HG02571 (cell line): ENCODE results near the gene FOXK1.

ENCODE experiments used
- ATAC-seq: cut with Tn5 transposase; IDR thresholded peaks from one replicate; pipeline ENCODE4 v1.9.1; 2021; ENCODE audit warnings: mild to moderate bottlenecking, moderate library complexity; ENCODE audit not compliant: unreplicated experiment

FOXK1 gene

DNA sequence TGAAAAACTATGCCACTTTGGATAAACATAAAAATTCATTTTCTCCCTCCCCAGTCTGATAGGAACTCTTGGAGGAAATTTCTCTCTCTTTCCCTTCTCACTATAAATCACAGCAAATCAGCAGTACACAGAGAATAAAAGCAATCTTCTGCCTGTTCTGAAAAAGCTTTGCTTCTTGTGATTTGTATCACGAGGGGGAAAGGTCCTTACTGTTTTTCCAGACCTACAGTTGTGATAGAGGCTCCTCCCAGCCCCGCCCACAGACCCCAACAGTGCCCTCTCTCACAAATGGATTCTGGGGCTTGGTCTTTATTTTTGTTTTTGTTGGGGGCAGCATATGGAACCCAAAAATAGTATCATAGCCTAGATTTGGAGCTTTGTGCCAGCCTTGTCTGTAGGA lies 12.2 kb downstream of the FOXK1 start:
- ATAC-seq, result no peak

DNA sequence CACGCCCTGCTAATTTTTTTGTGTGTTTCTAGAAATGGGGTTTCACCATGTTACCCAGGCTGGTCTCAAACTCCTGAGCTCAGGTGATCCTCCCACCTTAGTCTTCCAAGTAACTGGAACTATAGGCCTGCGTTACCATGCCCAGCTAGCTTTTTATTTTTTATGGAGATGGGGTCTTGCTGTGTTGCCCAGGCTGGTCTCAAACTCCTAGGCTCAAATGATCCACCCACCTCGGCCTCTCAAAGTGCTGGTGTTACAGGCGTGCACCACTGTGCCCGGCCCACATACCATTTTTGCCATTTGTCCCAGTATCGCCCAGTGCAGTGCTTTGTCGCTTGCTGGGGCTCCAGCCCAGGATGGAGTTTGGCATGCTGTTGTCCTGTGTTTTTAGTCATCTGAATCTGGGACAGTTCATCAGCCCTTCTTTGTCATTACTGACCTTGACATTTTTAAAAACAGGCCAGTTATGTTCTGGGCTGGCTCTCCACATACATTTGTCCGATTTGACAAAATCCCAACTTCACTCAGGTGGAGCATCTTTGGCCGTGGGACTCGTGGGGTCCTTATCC lies 16.7 kb downstream of the FOXK1 start:
- no peak for ATAC-seq

DNA sequence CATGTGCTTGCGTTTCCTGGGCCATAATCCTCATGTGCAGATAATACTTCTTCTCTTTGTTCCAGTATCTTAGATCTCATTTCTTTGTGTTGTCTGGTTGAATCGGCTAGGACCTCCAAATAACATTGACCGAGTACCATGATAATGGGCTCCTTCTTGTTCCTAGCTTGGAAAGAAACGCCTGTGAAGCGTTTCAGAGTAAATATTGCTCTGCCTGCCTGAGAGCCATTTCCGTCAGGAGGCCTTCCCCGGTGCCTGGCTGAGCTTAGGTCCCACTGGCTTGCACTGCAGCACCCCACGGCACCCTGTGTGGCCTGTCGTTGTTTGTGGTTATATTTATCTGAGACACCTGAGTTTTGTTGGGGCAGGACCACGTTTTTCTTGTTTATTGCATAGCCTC lies 17.7 kb downstream of the FOXK1 start:
- no peak for ATAC-seq

DNA sequence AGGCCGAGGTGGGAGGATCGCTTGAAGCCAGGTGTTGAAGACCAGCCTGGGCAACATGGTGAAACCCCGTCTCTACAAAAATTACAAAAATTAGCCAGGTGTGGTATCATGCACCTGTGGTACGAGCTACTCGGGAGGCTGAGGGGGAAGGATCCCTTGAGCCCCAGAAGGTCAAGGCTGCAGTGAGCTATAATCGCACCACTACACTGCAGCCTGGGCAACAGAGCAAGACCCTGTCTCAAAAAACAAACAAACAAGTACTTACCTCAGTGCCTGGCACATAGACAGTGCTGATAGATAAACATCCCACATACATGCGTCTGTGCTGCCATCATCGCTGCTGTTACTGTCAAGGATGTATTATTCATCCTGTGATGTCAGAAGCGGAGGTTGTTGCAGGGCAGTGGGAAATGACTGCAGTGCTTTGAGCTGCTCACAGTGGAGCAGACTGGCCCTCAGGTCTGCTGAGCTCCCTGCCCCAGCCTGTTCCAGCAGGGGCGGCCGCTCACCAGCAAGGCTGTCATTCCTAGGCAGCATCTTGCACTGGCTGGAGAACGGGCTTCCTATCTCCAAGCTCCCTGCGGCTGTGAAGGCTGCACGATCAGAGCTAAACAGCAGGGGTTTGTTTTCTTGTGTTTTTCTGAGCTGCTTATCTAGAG lies 18.6 kb downstream of the FOXK1 start:
- no peak for ATAC-seq

GRCh38 chr7:4702961-4703512 lies 20.9 kb downstream of the FOXK1 start:
- no peak for ATAC-seq

DNA sequence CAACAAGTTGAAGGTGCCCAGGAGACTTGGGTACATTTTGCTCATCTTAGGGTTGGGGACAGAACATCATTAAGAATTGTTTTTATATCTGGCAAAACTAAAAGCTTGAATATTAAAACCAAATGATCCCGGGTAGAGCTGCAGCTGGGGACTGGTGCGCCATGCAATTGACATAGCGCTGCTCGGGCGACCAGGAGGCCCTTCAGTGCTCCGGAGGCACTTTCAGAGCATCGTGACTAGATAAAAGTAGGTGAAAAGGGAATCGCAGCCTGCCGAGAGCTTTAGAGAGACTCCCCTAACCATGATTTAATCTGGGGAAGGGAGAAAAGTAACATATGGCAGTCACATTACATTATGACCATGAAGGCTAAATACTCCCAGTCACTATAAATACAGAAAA lies 21.4 kb downstream of the FOXK1 start:
- ATAC-seq, result no peak

DNA sequence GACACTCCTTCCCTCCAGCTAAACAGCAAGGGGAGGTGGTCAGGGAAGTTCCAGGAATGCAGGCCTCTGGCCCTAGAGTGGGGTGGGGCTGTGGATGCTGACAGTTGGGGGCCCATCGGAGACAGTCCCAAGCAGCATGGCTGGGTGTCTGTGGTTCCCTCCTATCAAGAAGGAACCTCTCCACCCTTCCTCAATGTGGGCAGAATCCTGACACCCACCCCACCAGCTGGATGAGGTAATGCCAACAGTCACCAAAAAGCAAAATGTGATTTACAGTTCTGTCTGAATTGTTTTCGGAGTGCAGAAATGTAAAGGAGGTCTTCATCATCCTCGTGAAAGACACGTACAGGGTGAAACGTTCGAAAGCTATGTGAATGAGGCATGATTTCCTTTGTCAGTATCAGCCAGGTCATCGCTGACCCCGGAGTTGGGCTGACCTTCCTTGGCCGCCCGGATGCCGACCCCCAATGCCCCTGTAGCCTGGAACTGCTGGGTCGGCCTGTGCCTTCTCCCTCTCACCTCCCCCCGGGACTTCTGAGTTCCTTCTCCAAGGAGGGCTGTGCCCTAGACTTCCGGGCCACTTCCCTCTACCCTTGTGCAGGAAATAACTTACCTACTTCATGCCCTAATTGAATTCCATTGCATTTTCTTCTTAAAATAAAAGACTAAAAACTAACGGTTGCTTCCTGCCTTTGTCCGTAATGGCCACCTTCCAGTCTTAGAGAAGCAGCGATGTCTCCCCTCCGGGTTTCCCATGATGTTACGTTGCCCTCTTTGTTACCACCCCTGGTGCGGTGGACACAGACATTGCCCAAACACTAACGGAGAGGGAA lies 24.5 kb downstream of the FOXK1 start:
- no peak for ATAC-seq

- ATAC-seq, result no peak
These were observed 25.2 kb downstream of the FOXK1 start for GRCh38 chr7:4707217-4707741.

GRCh38 chr7:4707980-4708411 lies 25.9 kb downstream of the FOXK1 start:
- no peak for ATAC-seq

GRCh38 chr7:4709187-4709586 lies 27.1 kb downstream of the FOXK1 start:
- no peak for ATAC-seq

GRCh38 chr7:4711093-4711492 lies 29.0 kb downstream of the FOXK1 start:
- no peak for ATAC-seq

GRCh38 chr7:4711634-4712033 lies 29.5 kb downstream of the FOXK1 start:
- ATAC-seq, result no peak

DNA sequence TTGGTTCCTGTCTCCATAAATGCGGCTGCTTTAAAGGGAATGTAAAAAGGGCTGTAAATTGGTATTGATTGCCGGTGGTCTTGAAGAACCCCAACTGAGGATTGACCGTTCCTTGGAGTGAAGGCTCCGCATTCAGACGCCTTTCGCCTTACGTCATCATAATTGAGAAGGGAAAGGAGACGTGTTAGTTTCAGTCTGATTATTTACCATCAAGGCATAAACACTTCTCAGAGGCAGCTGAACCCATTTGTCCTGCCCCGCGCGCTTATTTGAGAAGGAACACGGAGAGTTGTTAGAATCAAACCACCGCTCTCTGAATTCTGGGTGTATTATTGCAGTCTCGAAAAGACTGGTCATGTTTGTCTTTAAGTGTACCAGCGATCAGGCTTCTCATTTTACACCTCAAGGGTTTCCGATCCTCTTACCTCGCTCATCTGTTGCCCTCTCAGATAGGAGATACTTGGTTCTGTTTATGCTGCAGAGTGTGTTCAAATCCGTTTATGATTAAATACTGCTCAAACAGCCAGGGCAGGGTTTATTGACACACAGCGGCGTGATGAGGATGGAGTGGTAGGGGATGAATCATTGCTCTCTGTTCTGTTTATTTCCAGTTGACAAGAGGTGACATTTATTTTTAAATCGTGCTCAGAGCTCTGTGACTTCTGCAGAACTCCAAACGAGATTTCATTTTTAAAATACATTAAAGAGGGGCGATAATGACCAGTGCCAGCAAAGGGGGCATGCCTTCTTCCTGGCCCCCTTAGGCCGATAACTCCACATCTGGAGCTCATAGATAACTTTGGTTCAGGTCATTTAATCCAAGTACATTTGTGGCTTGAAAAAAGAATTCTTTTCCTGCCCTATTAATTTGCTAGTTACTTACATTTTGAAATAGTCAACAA lies 30.4 kb downstream of the FOXK1 start:
- ATAC-seq, result no peak

DNA sequence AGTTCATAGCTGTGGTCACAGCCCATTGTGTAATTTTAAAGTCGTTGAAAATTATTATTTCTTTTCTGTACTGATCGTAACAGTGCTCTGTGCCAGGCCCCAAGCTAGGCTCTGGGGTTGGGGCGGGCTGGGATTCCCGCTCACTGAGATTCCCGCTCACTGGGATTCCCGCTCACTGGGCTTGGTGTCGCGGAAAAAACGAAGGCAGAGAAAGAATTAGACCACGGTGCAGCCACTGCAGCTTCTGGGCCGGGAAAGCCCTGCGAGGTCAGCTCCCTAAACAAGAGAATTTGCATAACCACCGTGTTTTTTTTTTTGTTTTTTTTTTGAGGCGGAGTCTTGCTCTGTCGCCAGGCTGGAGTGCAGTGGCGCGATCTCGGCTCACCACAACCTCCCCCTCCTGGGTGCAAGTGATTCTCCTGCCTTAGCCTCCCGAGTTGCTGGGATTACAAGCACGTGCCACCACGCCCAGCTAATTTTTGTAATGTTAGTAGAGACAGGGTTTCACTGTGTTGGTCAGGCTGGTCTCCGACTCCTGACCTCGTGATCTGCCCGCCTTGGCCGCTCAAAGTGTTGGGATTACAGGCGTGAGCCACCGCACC lies 31.2 kb downstream of the FOXK1 start:
- peak; percentile 60 for ATAC-seq

GRCh38 chr7:4714161-4714700 lies 32.1 kb downstream of the FOXK1 start:
- ATAC-seq, result no peak

GRCh38 chr7:4714767-4715409 lies 32.8 kb downstream of the FOXK1 start:
- no peak for ATAC-seq

- no peak for ATAC-seq
These were observed 33.3 kb downstream of the FOXK1 start for GRCh38 chr7:4715410-4715776.

DNA sequence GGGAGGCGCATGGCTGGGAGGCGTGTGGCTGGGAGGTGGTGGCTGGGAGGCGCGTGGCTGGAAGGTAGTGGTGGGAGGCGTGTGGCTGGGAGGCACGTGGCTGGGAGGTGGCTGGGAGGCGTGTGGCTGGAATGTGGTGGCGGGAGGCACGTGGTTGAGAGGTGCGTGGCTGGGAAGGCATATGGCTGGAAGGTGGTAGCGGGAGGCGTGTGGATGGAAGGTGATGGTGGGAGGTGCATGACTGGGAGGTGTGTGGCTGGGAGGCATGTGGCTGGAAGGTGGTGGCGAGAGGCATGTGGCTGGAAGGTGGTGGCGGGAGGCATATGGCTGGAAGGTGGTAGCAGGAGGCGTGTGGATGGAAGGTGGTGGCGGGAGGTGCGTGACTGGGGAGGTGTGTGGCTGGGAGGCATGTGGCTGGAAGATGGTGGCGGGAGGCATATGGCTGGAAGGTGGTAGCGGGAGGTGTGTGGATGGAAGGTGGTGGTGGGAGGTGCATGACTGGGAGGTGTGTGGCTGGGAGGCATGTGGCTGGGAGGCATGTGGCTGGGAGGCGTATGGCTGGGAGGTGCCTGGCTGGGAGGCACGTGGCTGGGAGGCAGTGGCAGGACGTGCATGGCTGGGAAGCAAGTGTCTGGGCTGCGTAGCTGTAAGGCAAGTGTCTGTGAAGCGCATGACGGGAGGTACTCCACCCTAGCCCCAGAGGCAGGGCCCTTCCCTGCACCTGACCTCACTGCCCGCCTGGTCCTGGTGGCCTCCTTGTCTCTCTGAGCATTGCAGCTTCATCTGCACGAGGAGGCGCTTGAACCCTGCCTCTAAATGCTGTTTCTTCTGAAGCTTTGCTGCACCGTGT lies 35.1 kb downstream of the FOXK1 start:
- ATAC-seq, result no peak

GRCh38 chr7:4718075-4718474 lies 36.0 kb downstream of the FOXK1 start:
- no peak for ATAC-seq
